GM12878 (cell line): ENCODE data around the gene GTF2IRD1. TPM values are rescaled to one million over a fixed set of nuclear protein-coding genes. Genes with fewer than 3 reads are reported as not detected.
"Not testable (repeated sequence)": the region's sequence is repeated elsewhere in the genome, so short reads cannot be mapped to it uniquely, and the experiment has no call there.

Experiments
- ATAC-seq: fragments of 200-7000 bp; cut with Tn5 transposase; 3 replicates; pipeline ENCODE4 v1.9.1; 2020; ENCODE audit warnings: mild to moderate bottlenecking, moderate library complexity
- BruUV-seq: library from RNA; stranded (reverse); fragments of 400-500 nt; replicated peaks from 2 replicates; lab custom pipeline; 2021; lab: Mats Ljungman, UMichigan
- CTCF ChIA-PET: fragments of 300-600 bp; sonication (Branson Sonifier 250); formaldehyde crosslinking; extraction: SDS; loops from one replicate; lab custom pipeline; 2021; ENCODE audit warnings: inconsistent platforms; lab: Yijun Ruan, JAX
- POLR2A ChIA-PET: fragments of 350-600 bp; formaldehyde crosslinking; extraction: SDS; loops from one replicate; lab custom pipeline; 2021; ENCODE audit warnings: inconsistent platforms; lab: Charles Lee
- RAD21 ChIA-PET: fragments of 300-600 bp; sonication (Branson Sonifier 250); formaldehyde crosslinking; loops from one replicate; lab custom pipeline; 2023; ENCODE audit warnings: antibody characterized with exemption; ENCODE audit not compliant: unreplicated experiment; lab: Charles Lee
- SMC1A ChIA-PET: fragments of 300-600 bp; sonication (Branson Sonifier 250); formaldehyde crosslinking; loops from one replicate; lab custom pipeline; 2023; ENCODE audit not compliant: unreplicated experiment, uncharacterized antibody; lab: Charles Lee
- DNase-seq: peaks from one replicate; pipeline ENCODE4 v3.0.0-alpha.2; 2011; ENCODE audit warnings: low read depth, low spot score
- FAIRE-seq: peaks from 3 replicates; lab custom pipeline; 2011; peaks lifted over from hg19 to GRCh38; lab: Jason Lieb, UNC
- H2AFZ ChIP-seq: 2 replicates; pipeline ENCODE4 v1.6.0; 2011; ENCODE audit warnings: low read depth, low read length, control low read depth; ENCODE audit not compliant: control insufficient read depth
- H3K27ac ChIP-seq: 2 replicates; pipeline ENCODE4 v1.5.1; 2011; ENCODE audit warnings: control low read depth; ENCODE audit not compliant: control insufficient read depth, insufficient read depth
- H3K27me3 ChIP-seq, 2 experiments: replicated peaks in 1 of 2; 2 replicates each; pipeline versions ENCODE4 v1.6.0 to v1.6.1; 2011; ENCODE audit warnings: low read length in 1 of 2; ENCODE audit not compliant: control insufficient read depth in 2 of 2, insufficient read depth in 2 of 2
- H3K36me3 ChIP-seq, 2 experiments: 2 replicates each; pipeline ENCODE4 v1.5.1; 2011; ENCODE audit warnings: low read length in 1 of 2; ENCODE audit not compliant: control insufficient read depth in 2 of 2, insufficient read depth in 2 of 2
- H3K4me1 ChIP-seq: 2 replicates; pipeline ENCODE4 v1.6.1; 2011; ENCODE audit warnings: mild to moderate bottlenecking, low read length, moderate library complexity, mixed read lengths; ENCODE audit not compliant: control insufficient read depth, insufficient read depth
- H3K4me2 ChIP-seq: 2 replicates; pipeline ENCODE4 v1.6.0; 2011; ENCODE audit warnings: control low read depth; ENCODE audit not compliant: control insufficient read depth, insufficient read depth
- H3K4me3 ChIP-seq: fragments of 200-600 bp; sonication (generic); 2 replicates; pipeline ENCODE4 v1.5.1; 2016
- H3K79me2 ChIP-seq: 2 replicates; pipeline ENCODE4 v1.6.0; 2011; ENCODE audit warnings: low read length; ENCODE audit not compliant: control insufficient read depth, insufficient read depth
- H3K9ac ChIP-seq: 2 replicates; pipeline ENCODE4 v1.8.0; 2011; ENCODE audit warnings: low read length, control low read depth, mixed read lengths; ENCODE audit not compliant: control insufficient read depth, insufficient read depth
- H3K9me3 ChIP-seq: replicated peaks from 3 replicates; pipeline ENCODE4 v1.5.1; 2011; ENCODE audit warnings: mild to moderate bottlenecking, low read length; ENCODE audit not compliant: control insufficient read depth, insufficient read depth
- H4K20me1 ChIP-seq: 2 replicates; pipeline ENCODE4 v1.6.0; 2011; ENCODE audit not compliant: control insufficient read depth, insufficient read depth
- BMI1 ChIP-seq: fragments of 450-650 bp; IDR thresholded peaks from 2 replicates; pipeline ENCODE4 v1.6.1; 2016; ENCODE audit warnings: mild to moderate bottlenecking, moderate library complexity, borderline replicate concordance
- EED ChIP-seq: sonication (generic); IDR thresholded peaks from 2 replicates; pipeline ENCODE4 v1.6.1; 2016; ENCODE audit warnings: antibody characterized with exemption, low read depth
- GATAD2B ChIP-seq: fragments of 450-650 bp; conservative IDR thresholded peaks from 2 replicates; pipeline ENCODE4 v1.6.1; 2017; ENCODE audit warnings: low read depth, mild to moderate bottlenecking, moderate library complexity
- HCFC1 ChIP-seq: fragments of 150-350 bp; IDR thresholded peaks from 2 replicates; pipeline ENCODE4 v1.6.1; 2014; ENCODE audit warnings: low read length
- IKZF1 ChIP-seq: fragments of 450-650 bp; conservative IDR thresholded peaks from 2 replicates; pipeline ENCODE4 v1.6.1; 2017; ENCODE audit warnings: antibody characterized with exemption, mild to moderate bottlenecking
- NR2C1 ChIP-seq: fragments of 450-650 bp; IDR thresholded peaks from 2 replicates; pipeline ENCODE4 v1.6.1; 2017; ENCODE audit warnings: antibody characterized with exemption, mild to moderate bottlenecking, moderate library complexity
- STAT1 ChIP-seq: fragments of 450-650 bp; conservative IDR thresholded peaks from 2 replicates; pipeline ENCODE4 v1.6.1; 2014; ENCODE audit warnings: antibody characterized with exemption, mild to moderate bottlenecking
- SUZ12 ChIP-seq: fragments of 200-600 bp; sonication (generic); IDR thresholded peaks from one replicate; pipeline ENCODE4 v1.6.1; 2018; ENCODE audit warnings: antibody characterized with exemption, mild to moderate bottlenecking; ENCODE audit not compliant: unreplicated experiment
- ZNF207 ChIP-seq: fragments of 450-650 bp; IDR thresholded peaks from 2 replicates; pipeline ENCODE4 v1.6.1; 2014; ENCODE audit warnings: antibody characterized with exemption, mild to moderate bottlenecking, borderline replicate concordance
- ZZZ3 ChIP-seq: IDR thresholded peaks from 2 replicates; pipeline ENCODE4 v1.6.1; 2011; ENCODE audit warnings: low read depth; ENCODE audit not compliant: control insufficient read depth, insufficient read length
- WGBS: methylation state at CpG from one replicate; pipeline ENCODE4 v1.1.6; 2016; ENCODE audit warnings: low lambda C conversion rate; ENCODE audit not compliant: insufficient replicate concordance, insufficient coverage; ENCODE audit errors: missing lambda C conversion rate; 5-methylcytosine and 5-hydroxymethylcytosine counted together
- in situ Hi-C: fragments of 300-500 bp; cut with MboI; formaldehyde crosslinking; loops from 9 replicates; pipeline ENCODE4 v1.14.3; 2018; ENCODE audit warnings: mixed read lengths
- intact Hi-C: fragments of 100-400 bp; cut with micrococcal nuclease; formaldehyde crosslinking; loops from one replicate; pipeline ENCODE4 v1.14.2; 2022; ENCODE audit not compliant: unreplicated experiment
- polyA plus RNA-seq, 11 experiments: library from polyadenylated mRNA; depleted of rRNA in 4 of 11; unstranded in 6 of 11; stranded (reverse) in 5 of 11; fragments of >200 nt; fragmentation: Nextera tagmentation in 4 of 11; fragmentation: Illumina TruSeq in 1 of 11; extraction: Ambion mirVana in 4 of 11; extraction: Trizol in 1 of 11; gene quantifications; 1 replicate in 1 of 11; 2 replicates in 10 of 11; pipeline versions ENCODE4 v1.2.1 to v1.2.3, GENCODE V29; 2011 to 2016; ENCODE audit warnings: inconsistent platforms in 2 of 11, missing spikeins in 2 of 11, low read depth in 1 of 11
- total RNA-seq, 4 experiments: library from RNA; depleted of rRNA in 3 of 4; stranded (reverse); fragments of >200 nt in 3 of 4; fragmentation: Illumina TruSeq in 1 of 4; extraction: Trizol in 1 of 4; gene quantifications; 2 replicates each; pipeline versions ENCODE4 v1.2.1 to v1.2.3, GENCODE V29; 2013 to 2021
- TF ChIP-seq, protein P1 (sequence below): fragments of 450-650 bp; IDR thresholded peaks from 2 replicates; pipeline ENCODE4 v1.6.1; 2018; ENCODE audit warnings: mild to moderate bottlenecking, low read depth, moderate library complexity; ENCODE audit not compliant: partially characterized antibody
- TF ChIP-seq, protein P2 (sequence below): IDR thresholded peaks from 2 replicates; pipeline ENCODE4 v1.6.1; 2012; ENCODE audit warnings: low read length, inconsistent platforms

Gene GTF2IRD1
- total and polyA plus RNA-seq, 10 of the 15 experiments (the other 5 are each of a cell fraction or from before 2014, with no cell fraction given) = 0.48 to 3.0 (median 1.3) TPM

DNA sequence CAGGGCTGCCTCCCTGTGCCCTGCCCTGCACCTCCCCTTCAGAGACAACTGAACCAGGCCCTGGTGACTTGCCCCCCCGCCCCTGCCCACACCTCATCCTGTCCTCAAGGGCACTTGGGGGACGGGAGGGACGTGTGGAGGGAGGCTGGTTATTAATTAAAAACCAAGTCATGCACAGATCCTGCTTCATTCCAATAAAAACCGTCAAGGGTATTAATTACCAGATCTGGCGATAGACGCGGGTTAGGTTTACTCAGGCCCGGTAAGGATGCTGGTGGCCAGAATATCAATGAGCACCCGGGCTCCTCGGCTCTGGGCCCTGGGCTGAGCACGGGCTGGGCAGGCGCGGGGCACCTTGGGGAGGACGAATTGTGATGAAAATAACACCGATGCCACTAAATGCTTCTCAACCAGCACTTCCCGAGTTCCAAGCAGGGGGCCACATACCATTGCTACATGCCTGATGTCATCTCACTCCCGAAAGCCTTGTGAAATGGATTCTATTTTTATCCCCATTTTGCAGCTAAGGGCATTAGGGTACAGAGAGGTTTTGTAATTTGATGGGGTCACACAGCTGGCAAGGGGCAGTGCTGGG is 24.5 kb upstream of the GTF2IRD1 start:
- Histone ChIP-seq H3K4me1 (no peaks in the 10 kb centered on the region), H3K9me3 (no peaks in the 10 kb centered on the region), H3K27me3 (no peaks in the 10 kb centered on the region), H3K4me3 (no peak overlapping the region), H3K4me2 (no peak overlapping the region), H3K9ac (no peak overlapping the region), H2AFZ (no peak overlapping the region), H3K79me2 (no peaks in the 10 kb centered on the region), H4K20me1 (no peaks in the 10 kb centered on the region), H3K27ac (no peak overlapping the region), H3K36me3 (no peaks in the 10 kb centered on the region)
- 45% methylated on average over 17 of the region's 17 CpGs for WGBS
- ChIA-PET SMC1A (no interaction called here), RAD21 (no interaction called here), POLR2A (no interaction called here), CTCF (interaction anchor here (1.1 to 1.9 kb wide), 3 partner anchors 10 to 137 kb away, joined by 3 to 6 read pairs (median 3); no protein-coding TSS in a partner anchor)
- DNase-seq (no peak), ATAC-seq (no peak), FAIRE-seq (no peak)
- in situ Hi-C loops (loop anchor here (25.0 kb wide), 1 partner anchor 133 kb away; no protein-coding TSS in a partner anchor), intact Hi-C loops (no loop called here)
- no TSS peak for BruUV-seq
- TF ChIP-seq EED = no peak
- TF ChIP-seq, protein P1, sequence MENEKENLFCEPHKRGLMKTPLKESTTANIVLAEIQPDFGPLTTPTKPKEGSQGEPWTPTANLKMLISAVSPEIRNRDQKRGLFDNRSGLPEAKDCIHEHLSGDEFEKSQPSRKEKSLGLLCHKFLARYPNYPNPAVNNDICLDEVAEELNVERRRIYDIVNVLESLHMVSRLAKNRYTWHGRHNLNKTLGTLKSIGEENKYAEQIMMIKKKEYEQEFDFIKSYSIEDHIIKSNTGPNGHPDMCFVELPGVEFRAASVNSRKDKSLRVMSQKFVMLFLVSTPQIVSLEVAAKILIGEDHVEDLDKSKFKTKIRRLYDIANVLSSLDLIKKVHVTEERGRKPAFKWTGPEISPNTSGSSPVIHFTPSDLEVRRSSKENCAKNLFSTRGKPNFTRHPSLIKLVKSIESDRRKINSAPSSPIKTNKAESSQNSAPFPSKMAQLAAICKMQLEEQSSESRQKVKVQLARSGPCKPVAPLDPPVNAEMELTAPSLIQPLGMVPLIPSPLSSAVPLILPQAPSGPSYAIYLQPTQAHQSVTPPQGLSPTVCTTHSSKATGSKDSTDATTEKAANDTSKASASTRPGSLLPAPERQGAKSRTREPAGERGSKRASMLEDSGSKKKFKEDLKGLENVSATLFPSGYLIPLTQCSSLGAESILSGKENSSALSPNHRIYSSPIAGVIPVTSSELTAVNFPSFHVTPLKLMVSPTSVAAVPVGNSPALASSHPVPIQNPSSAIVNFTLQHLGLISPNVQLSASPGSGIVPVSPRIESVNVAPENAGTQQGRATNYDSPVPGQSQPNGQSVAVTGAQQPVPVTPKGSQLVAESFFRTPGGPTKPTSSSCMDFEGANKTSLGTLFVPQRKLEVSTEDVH = no peak
- no peak for TF ChIP-seq BMI1
- TF ChIP-seq, protein P2, sequence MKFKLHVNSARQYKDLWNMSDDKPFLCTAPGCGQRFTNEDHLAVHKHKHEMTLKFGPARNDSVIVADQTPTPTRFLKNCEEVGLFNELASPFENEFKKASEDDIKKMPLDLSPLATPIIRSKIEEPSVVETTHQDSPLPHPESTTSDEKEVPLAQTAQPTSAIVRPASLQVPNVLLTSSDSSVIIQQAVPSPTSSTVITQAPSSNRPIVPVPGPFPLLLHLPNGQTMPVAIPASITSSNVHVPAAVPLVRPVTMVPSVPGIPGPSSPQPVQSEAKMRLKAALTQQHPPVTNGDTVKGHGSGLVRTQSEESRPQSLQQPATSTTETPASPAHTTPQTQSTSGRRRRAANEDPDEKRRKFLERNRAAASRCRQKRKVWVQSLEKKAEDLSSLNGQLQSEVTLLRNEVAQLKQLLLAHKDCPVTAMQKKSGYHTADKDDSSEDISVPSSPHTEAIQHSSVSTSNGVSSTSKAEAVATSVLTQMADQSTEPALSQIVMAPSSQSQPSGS = no peak
- TF ChIP-seq NR2C1 = no peak
- no peak for TF ChIP-seq SUZ12
- no peak for TF ChIP-seq HCFC1
- no peak for TF ChIP-seq ZNF207
- no peak for TF ChIP-seq ZZZ3
- TF ChIP-seq GATAD2B = no peak
- TF ChIP-seq STAT1 = no peak
- TF ChIP-seq IKZF1 = no peak

DNA sequence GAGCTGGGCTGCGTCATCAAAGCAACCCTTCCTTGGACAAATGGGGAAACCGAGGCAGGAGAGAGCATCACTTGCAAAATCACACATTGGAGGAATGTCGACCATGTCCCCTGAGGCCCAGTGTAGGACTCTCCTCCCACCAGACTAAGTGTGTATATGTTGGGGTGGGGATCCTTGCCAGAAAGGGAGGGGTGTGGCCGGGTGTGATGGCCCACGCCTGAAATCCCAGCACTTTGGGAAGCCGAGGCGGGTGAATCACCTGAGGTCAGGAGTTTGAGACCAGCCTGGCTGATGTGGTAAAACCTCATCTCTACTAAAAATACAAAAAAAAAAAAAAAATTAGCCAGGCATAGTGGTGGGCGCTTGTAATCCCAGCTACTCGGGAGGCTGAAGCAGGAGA is 23.3 kb upstream of the GTF2IRD1 start:
- BruUV-seq, CTCF ChIA-PET, H3K4me1 ChIP-seq, H3K36me3 ChIP-seq, H3K4me2 ChIP-seq, FAIRE-seq, H4K20me1 ChIP-seq, SMC1A ChIA-PET, DNase-seq, H3K27me3 ChIP-seq, POLR2A ChIA-PET, H3K9ac ChIP-seq, H3K27ac ChIP-seq, H3K9me3 ChIP-seq, intact Hi-C loops, H3K79me2 ChIP-seq, ATAC-seq, RAD21 ChIA-PET, H3K4me3 ChIP-seq, H2AFZ ChIP-seq: not testable (repeated sequence)
- 45% methylated on average over 9 of the region's 9 CpGs for WGBS
- in situ Hi-C loops = loop anchor here (25.0 kb wide), 1 partner anchor 132 kb away; no protein-coding TSS in a partner anchor
